ENCODE results near the gene FMNL2. TPM values are rescaled to one million over a fixed set of nuclear protein-coding genes. Genes with fewer than 3 reads are reported as not detected.

The FMNL2 gene
- total and polyA plus RNA-seq, 4 donors: 18.8 to 81.4 (median 38.4) TPM

DNA sequence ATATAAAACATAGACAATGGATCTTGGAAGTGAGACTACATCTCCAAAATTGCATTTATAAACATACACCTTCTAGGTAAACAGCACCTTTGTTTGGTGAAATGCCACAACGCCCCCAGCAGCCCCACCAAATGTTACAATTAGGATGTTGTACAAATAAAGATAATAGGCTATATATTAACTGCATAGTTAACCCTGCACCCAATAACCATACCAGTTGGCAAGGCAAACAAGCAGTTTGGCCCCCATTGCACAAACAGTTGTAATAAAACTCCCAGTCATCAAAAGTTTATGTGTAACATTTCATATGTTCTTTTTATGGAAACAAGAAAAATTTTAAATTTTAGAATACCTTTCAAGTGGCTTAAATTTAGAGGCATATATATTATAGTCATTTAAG lies 315.0 kb downstream of the FMNL2 start:
- Histone ChIP-seq H3K4me3 (no peak overlapping the region), H3K27me3 (ENCODE audit: control insufficient read depth in 3 of 3, insufficient read depth in 3 of 3, low read length in 2 of 3) (no peaks in the 10 kb centered on the region), H3K4me1 (ENCODE audit: control insufficient read depth in 5 of 5, insufficient read depth in 5 of 5, low read length in 5 of 5) (peaks cover 0 to 18% (median 4%) of the 10 kb centered on the region in 5 donors), H3K9me3 (ENCODE audit: control insufficient read depth in 4 of 4, insufficient read depth in 3 of 4, low read length in 3 of 4) (no peaks in the 10 kb centered on the region), H3K27ac (ENCODE audit: low read depth in 1 of 2, low read length in 1 of 2) (no peak overlapping the region), H3K36me3 (ENCODE audit: control insufficient read depth in 4 of 4, insufficient read depth in 4 of 4, low read length in 4 of 4) (peaks cover 0 to 16% (median 3%) of the 10 kb centered on the region in 4 donors), H3K9ac (ENCODE audit: insufficient read depth in 1 of 2, low read length in 2 of 2) (no peak overlapping the region)
- ATAC-seq (ENCODE audit: insufficient read depth, low FRiP score) (no peak), DNase-seq (no peak)
- TF ChIP-seq, protein P1, sequence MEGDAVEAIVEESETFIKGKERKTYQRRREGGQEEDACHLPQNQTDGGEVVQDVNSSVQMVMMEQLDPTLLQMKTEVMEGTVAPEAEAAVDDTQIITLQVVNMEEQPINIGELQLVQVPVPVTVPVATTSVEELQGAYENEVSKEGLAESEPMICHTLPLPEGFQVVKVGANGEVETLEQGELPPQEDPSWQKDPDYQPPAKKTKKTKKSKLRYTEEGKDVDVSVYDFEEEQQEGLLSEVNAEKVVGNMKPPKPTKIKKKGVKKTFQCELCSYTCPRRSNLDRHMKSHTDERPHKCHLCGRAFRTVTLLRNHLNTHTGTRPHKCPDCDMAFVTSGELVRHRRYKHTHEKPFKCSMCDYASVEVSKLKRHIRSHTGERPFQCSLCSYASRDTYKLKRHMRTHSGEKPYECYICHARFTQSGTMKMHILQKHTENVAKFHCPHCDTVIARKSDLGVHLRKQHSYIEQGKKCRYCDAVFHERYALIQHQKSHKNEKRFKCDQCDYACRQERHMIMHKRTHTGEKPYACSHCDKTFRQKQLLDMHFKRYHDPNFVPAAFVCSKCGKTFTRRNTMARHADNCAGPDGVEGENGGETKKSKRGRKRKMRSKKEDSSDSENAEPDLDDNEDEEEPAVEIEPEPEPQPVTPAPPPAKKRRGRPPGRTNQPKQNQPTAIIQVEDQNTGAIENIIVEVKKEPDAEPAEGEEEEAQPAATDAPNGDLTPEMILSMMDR (IDR thresholded peaks at IDR 0.05; ENCODE audit: control extremely low read depth, extremely low read depth): no peak
- WGBS, 2 donors: 78 to 94% methylated on average over 1 of the region's 1 CpG

DNA sequence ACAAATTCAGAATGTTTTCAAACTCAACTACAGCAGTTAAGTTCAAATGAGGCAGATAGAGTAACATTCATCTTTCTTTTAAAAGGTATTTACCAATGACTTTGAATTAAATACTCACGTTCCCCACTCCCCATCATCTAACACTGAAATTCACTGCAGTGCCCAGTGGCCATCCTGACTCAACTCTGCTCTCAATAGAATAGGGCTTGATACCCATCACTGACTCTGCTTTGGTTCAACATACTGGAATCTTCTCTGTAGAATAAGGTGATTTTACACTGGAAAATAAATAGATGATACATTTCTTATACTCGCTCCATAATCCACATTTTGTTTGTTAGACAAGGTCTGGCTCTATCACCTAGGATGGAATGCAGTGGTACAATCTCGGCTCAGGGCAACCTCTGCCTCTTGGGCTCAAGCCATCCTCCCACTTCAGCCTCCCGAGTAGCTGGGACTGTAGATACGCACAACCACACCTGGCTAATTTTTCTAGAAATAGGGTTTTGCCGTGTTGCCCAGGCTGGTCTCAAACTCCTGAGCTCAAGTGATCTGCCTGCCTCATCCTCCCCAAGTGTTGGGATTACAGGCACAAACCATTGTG lies 315.9 kb downstream of the FMNL2 start:
- TF ChIP-seq, protein P1 (IDR thresholded peaks at IDR 0.05; ENCODE audit: control extremely low read depth, extremely low read depth): no peak
- Histone ChIP-seq H3K4me3 (no peak overlapping the region), H3K36me3 (ENCODE audit: control insufficient read depth in 4 of 4, insufficient read depth in 4 of 4, low read length in 4 of 4) (peaks cover 0 to 12% (median 5%) of the 10 kb centered on the region in 4 donors), H3K9ac (ENCODE audit: insufficient read depth in 1 of 2, low read length in 2 of 2) (no peak overlapping the region), H3K27ac (ENCODE audit: low read depth in 1 of 2, low read length in 1 of 2) (no peak overlapping the region), H3K4me1 (ENCODE audit: control insufficient read depth in 5 of 5, insufficient read depth in 5 of 5, low read length in 5 of 5) (peaks cover 0 to 18% (median 4%) of the 10 kb centered on the region in 5 donors), H3K27me3 (ENCODE audit: control insufficient read depth in 3 of 3, insufficient read depth in 3 of 3, low read length in 2 of 3) (no peaks in the 10 kb centered on the region), H3K9me3 (ENCODE audit: control insufficient read depth in 4 of 4, insufficient read depth in 3 of 4, low read length in 3 of 4) (no peaks in the 10 kb centered on the region)
- DNase-seq (no peak), ATAC-seq (ENCODE audit: insufficient read depth, low FRiP score) (no peak)
- WGBS, 2 donors: 94 to 96% methylated on average over 6 of the region's 6 CpGs

DNA sequence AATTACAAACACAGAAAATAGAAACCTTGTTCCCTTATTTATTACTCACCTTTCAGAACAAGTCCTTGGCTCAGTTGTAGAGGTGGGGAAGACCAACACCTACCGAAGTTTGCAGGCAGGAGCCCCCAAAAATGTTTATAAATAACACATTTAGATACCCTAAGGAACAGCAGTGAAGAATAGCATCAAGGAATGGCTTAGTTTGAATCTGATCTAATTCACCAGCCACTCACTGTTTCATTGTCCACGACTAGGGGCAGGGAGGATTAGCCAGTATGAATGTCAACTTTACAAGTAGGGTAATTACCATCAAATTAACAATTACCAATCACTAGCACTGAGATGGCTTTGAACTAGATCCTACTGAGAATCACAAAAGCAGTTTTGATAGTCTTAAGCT lies 316.9 kb downstream of the FMNL2 start:
- Histone ChIP-seq H3K9ac (ENCODE audit: insufficient read depth in 1 of 2, low read length in 2 of 2) (no peak overlapping the region), H3K9me3 (ENCODE audit: control insufficient read depth in 4 of 4, insufficient read depth in 3 of 4, low read length in 3 of 4) (no peaks in the 10 kb centered on the region), H3K27me3 (ENCODE audit: control insufficient read depth in 3 of 3, insufficient read depth in 3 of 3, low read length in 2 of 3) (no peaks in the 10 kb centered on the region), H3K27ac (ENCODE audit: low read depth in 1 of 2, low read length in 1 of 2) (no peak overlapping the region), H3K4me1 (ENCODE audit: control insufficient read depth in 5 of 5, insufficient read depth in 5 of 5, low read length in 5 of 5) (peaks cover 0 to 13% (median 2%) of the 10 kb centered on the region in 5 donors), H3K36me3 (ENCODE audit: control insufficient read depth in 4 of 4, insufficient read depth in 4 of 4, low read length in 4 of 4) (peaks cover 1 to 16% (median 11%) of the 10 kb centered on the region in 4 donors), H3K4me3 (no peak overlapping the region)
- DNase-seq (no peak), ATAC-seq (ENCODE audit: insufficient read depth, low FRiP score) (no peak)
- 74 to 89% methylated on average over 2 of the region's 2 CpGs for WGBS, 2 donors
- TF ChIP-seq, protein P1 (IDR thresholded peaks at IDR 0.05; ENCODE audit: control extremely low read depth, extremely low read depth): no peak

DNA sequence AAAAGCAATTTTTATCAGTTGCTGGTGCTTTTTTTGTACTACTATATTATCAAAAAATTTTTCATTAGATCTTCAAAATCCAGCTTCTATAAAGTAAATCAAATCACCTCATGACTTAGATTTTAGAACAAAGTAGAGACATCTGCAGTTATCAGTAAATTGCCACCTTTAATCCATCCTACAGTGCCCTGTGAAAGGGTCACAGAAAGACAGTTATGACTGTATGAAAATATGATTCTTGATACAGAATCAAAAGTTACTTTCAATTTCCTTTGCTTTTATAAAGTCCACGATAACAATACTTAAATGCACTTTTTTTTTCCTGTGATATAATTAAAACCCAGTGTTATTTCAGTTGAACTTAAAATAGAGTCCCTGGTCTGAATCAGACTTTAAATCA lies 320.9 kb downstream of the FMNL2 start:
- Histone ChIP-seq H3K4me3 (no peak overlapping the region), H3K27ac (ENCODE audit: low read depth in 1 of 2, low read length in 1 of 2) (no peak overlapping the region), H3K9ac (ENCODE audit: insufficient read depth in 1 of 2, low read length in 2 of 2) (no peak overlapping the region), H3K4me1 (ENCODE audit: control insufficient read depth in 5 of 5, insufficient read depth in 5 of 5, low read length in 5 of 5) (no peaks in the 10 kb centered on the region), H3K9me3 (ENCODE audit: control insufficient read depth in 4 of 4, insufficient read depth in 3 of 4, low read length in 3 of 4) (no peaks in the 10 kb centered on the region), H3K36me3 (ENCODE audit: control insufficient read depth in 4 of 4, insufficient read depth in 4 of 4, low read length in 4 of 4) (peaks cover 5 to 32% (median 27%) of the 10 kb centered on the region in 4 donors), H3K27me3 (ENCODE audit: control insufficient read depth in 3 of 3, insufficient read depth in 3 of 3, low read length in 2 of 3) (no peaks in the 10 kb centered on the region)
- ATAC-seq (ENCODE audit: insufficient read depth, low FRiP score) (no peak), DNase-seq (no peak)
- 74 to 84% methylated on average over 1 of the region's 1 CpG for WGBS, 2 donors
- TF ChIP-seq, protein P1 (IDR thresholded peaks at IDR 0.05; ENCODE audit: control extremely low read depth, extremely low read depth): no peak
